PC-3 (cell line): Measurements from ENCODE around the gene PHLDB1. TPM values are rescaled to one million over a fixed set of nuclear protein-coding genes. Genes with fewer than 3 reads are reported as not detected.

ENCODE experiments used
- ATAC-seq: fragments of 200-7000 bp; cut with Tn5 transposase; 2 replicates; pipeline ENCODE4 v1.9.1; 2020; ENCODE audit warnings: mild to moderate bottlenecking, moderate library complexity
- BruUV-seq: library from RNA; stranded (reverse); fragments of 400-500 nt; replicated peaks from 2 replicates; lab custom pipeline; 2021; lab: Mats Ljungman, UMichigan
- CTCF ChIA-PET: fragments of 300-600 bp; sonication (Branson Sonifier 250); formaldehyde crosslinking; loops from one replicate; lab custom pipeline; 2022; ENCODE audit warnings: antibody characterized with exemption; lab: Charles Lee
- POLR2A ChIA-PET: fragments of 300-600 bp; sonication (Branson Sonifier 250); formaldehyde crosslinking; loops from one replicate; lab custom pipeline; 2022; ENCODE audit warnings: antibody characterized with exemption; ENCODE audit not compliant: unreplicated experiment; lab: Charles Lee
- DNase-seq: peaks from one replicate; pipeline ENCODE4 v3.0.0-alpha.2; 2015
- H2AFZ ChIP-seq: fragments of 300-600 bp; sonication (generic); 2 replicates; pipeline ENCODE4 v1.6.0; 2016; ENCODE audit warnings: antibody characterized with exemption, low read length
- H3F3A ChIP-seq: fragments of 300-600 bp; sonication (generic); one replicate; pipeline ENCODE4 v1.6.0; 2017; ENCODE audit warnings: antibody characterized with exemption, low read length, control low read depth, mild to moderate bottlenecking; ENCODE audit not compliant: unreplicated experiment
- H3K27ac ChIP-seq: fragments of 300-600 bp; sonication (generic); 2 replicates; pipeline ENCODE4 v1.5.1; 2016; ENCODE audit warnings: mild to moderate bottlenecking, low read length
- H3K27me3 ChIP-seq: fragments of 300-600 bp; sonication (generic); 2 replicates; pipeline ENCODE4 v1.6.1; 2016; ENCODE audit warnings: low read length, mixed read lengths
- H3K36me3 ChIP-seq: fragments of 300-600 bp; sonication (generic); 2 replicates; pipeline ENCODE4 v1.6.1; 2016; ENCODE audit warnings: low read depth, mixed run types, low read length, mixed read lengths
- H3K4me1 ChIP-seq: fragments of 300-600 bp; sonication (generic); 2 replicates; pipeline ENCODE4 v1.5.1; 2016; ENCODE audit warnings: low read length; ENCODE audit not compliant: insufficient read depth
- H3K4me2 ChIP-seq: fragments of 300-600 bp; sonication (generic); 2 replicates; pipeline ENCODE4 v1.6.0; 2016; ENCODE audit warnings: low read length
- H3K4me3 ChIP-seq: fragments of 300-600 bp; sonication (generic); 2 replicates; pipeline ENCODE4 v1.5.1; 2016; ENCODE audit warnings: mild to moderate bottlenecking, low read length, mixed read lengths
- H3K79me2 ChIP-seq: fragments of 300-600 bp; sonication (generic); 2 replicates; pipeline ENCODE4 v1.6.1; 2017; ENCODE audit warnings: low read length, mixed read lengths
- H3K9ac ChIP-seq: fragments of 300-600 bp; sonication (generic); 2 replicates; pipeline ENCODE4 v1.6.0; 2016; ENCODE audit warnings: mild to moderate bottlenecking, low read length
- H3K9me2 ChIP-seq: fragments of 300-600 bp; sonication (generic); replicated peaks from 2 replicates; pipeline ENCODE4 v1.6.1; 2016; ENCODE audit warnings: mixed run types, low read length, mixed read lengths
- H3K9me3 ChIP-seq: fragments of 300-600 bp; sonication (generic); 2 replicates; pipeline ENCODE4 v1.6.1; 2016; ENCODE audit warnings: low read length, mixed read lengths
- H4K20me1 ChIP-seq: fragments of 300-600 bp; sonication (generic); 2 replicates; pipeline ENCODE4 v1.6.1; 2016; ENCODE audit warnings: low read length, mixed read lengths
- EZH2 ChIP-seq: fragments of 300-600 bp; sonication (generic); IDR thresholded peaks from one replicate; pipeline ENCODE4 v1.6.1; 2017; ENCODE audit warnings: antibody characterized with exemption, mild to moderate bottlenecking, low read length; ENCODE audit not compliant: unreplicated experiment
- EZH2phosphoT487 ChIP-seq: fragments of 300-600 bp; sonication (generic); IDR thresholded peaks from 2 replicates; pipeline ENCODE4 v1.6.1; 2018; ENCODE audit warnings: mild to moderate bottlenecking, antibody characterized with exemption, low read length, borderline replicate concordance
- intact Hi-C: fragments of 100-400 bp; cut with micrococcal nuclease; formaldehyde crosslinking; loops from 2 replicates; pipeline ENCODE4 v1.9.0; 2023
- total RNA-seq: library from RNA; depleted of rRNA; stranded (reverse); fragments of >200 nt; gene quantifications from 2 replicates; pipeline ENCODE4 v1.2.3, GENCODE V29; 2014
- TF ChIP-seq, protein P1 (sequence below): fragments of 300-600 bp; sonication (generic); conservative IDR thresholded peaks from 2 replicates; pipeline ENCODE4 v1.5.1; 2017; ENCODE audit warnings: antibody characterized with exemption, low read depth, mild to moderate bottlenecking, low read length

PHLDB1 gene
- total RNA-seq, 1 experiment from 2014 or later: 36.1 TPM

DNA sequence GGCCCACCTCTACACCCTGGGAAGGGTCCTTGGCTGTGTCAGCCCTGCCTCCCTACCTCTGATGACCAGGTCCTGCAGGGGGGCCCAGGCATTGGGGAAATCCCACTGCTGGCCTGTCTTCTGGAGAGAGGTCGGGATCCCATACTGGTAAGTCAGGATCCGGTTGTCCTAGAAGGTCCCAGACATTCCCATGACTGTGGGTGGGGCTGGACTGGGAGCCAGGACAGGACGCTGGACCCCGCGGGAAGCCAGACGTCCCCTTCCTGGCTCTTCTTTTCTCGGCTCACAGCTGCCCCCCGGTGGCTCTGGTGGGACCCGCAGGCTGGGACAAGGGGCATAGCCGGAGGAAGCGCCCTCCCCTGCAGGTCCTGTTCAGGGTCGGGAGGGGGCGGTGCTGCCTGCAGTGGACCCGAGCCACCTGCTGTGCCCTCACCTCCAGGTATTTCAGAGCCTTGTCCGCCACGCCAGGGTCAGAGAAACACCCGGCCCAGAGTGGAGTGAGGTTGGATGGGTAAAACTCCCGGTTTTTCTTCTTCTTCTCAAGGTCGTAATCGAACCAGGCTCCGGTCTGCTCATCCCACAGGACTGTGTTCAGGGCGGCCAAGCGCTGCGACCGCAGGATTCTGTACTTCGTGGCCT lies 52.0 kb downstream of the PHLDB1 start:
- Histone ChIP-seq H3F3A (no peaks in the 10 kb centered on the region), H3K4me3 (no peak overlapping the region), H3K4me1 (no peaks in the 10 kb centered on the region), H3K36me3 (no peaks in the 10 kb centered on the region), H3K9ac (no peak overlapping the region), H4K20me1 (no peaks in the 10 kb centered on the region), H3K9me3 (no peaks in the 10 kb centered on the region), H2AFZ (peak overlapping the region; percentile 53), H3K27me3 (no peaks in the 10 kb centered on the region), H3K4me2 (peak overlapping the region; percentile 35; the same call in 1 of the 2 replicates), H3K9me2 (no peaks in the 10 kb centered on the region), H3K27ac (no peak overlapping the region), H3K79me2 (no peaks in the 10 kb centered on the region)
- CTCF ChIA-PET: interaction anchor here (0.6 kb wide), 1 partner anchor 268 kb away, joined by 3 read pairs; no protein-coding TSS in a partner anchor
- DNase-seq (peak; percentile 96), ATAC-seq (peak; percentile 93)
- intact Hi-C loops: loop anchor here (1.0 kb wide), 1 partner anchor 52 kb away; the partner anchor contains the start of gene PHLDB1
- TF ChIP-seq, protein P1, sequence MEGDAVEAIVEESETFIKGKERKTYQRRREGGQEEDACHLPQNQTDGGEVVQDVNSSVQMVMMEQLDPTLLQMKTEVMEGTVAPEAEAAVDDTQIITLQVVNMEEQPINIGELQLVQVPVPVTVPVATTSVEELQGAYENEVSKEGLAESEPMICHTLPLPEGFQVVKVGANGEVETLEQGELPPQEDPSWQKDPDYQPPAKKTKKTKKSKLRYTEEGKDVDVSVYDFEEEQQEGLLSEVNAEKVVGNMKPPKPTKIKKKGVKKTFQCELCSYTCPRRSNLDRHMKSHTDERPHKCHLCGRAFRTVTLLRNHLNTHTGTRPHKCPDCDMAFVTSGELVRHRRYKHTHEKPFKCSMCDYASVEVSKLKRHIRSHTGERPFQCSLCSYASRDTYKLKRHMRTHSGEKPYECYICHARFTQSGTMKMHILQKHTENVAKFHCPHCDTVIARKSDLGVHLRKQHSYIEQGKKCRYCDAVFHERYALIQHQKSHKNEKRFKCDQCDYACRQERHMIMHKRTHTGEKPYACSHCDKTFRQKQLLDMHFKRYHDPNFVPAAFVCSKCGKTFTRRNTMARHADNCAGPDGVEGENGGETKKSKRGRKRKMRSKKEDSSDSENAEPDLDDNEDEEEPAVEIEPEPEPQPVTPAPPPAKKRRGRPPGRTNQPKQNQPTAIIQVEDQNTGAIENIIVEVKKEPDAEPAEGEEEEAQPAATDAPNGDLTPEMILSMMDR: peak; percentile 98
- no peak for TF ChIP-seq EZH2phosphoT487
- TF ChIP-seq EZH2: no peak
- no TSS peak for BruUV-seq
- POLR2A ChIA-PET: no interaction called here

DNA sequence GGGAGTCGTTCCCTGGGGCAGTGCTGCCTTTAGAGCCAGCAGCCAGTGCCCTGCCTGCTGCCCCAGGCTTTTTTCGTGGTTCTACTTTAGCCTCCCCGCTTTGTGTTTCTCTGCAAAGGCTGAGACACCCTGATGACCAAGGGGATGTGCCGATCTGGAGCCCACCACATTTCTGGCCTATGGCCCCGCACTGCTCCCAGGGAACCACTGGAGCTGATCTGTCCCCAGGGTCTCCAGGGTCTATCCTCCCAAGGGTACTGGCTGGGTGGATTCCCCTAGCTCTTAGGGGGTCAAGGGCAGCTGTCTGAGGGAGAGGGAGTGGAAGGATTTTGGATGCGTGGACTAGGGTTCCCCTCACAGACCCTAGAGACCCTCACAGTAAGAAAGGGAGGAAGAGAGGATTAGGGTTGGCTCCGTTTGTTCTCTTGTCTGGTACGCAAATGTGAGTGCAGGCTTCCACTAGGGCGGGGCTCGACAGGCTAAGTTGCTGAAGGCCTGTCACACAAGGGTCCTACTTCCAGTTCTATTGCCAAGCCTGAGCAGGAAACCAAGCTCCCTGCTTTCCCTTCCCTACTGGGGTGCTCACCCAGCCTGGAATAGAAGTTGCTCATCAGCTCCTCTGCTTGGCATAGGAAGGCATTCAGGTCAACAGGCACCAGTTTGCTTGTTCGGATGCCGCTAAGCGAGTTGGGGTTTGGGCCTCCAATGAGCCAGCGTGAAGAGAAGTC lies 52.7 kb downstream of the PHLDB1 start:
- H3K79me2 ChIP-seq: no peaks in the 10 kb centered on the region
- 0 out of 2 replicates have a peak overlapping the region, but pooled peaks have one; percentile 8 for H2AFZ ChIP-seq
- peak overlapping the region; percentile 23; the same call in 1 of the 2 replicates for H3K4me2 ChIP-seq
- H3K9ac ChIP-seq: no peak overlapping the region
- H3K36me3 ChIP-seq: no peaks in the 10 kb centered on the region
- no peaks in the 10 kb centered on the region for H3K9me2 ChIP-seq
- TF ChIP-seq EZH2phosphoT487 (no peak), EZH2 (no peak)
- TF ChIP-seq, protein P1: no peak
- POLR2A ChIA-PET: no interaction called here
- no peaks in the 10 kb centered on the region for H3F3A ChIP-seq
- H3K4me1 ChIP-seq: no peaks in the 10 kb centered on the region
- CTCF ChIA-PET: interaction anchor here (0.9 kb wide), 1 partner anchor 53 kb away, joined by 4 read pairs; the partner anchor contains the start of gene PHLDB1
- intact Hi-C loops: loop anchor here (1.0 kb wide), 1 partner anchor 53 kb away; the partner anchor contains the start of gene PHLDB1
- no peak overlapping the region for H3K4me3 ChIP-seq
- no peak overlapping the region for H3K27ac ChIP-seq
- no peak for ATAC-seq
- no peaks in the 10 kb centered on the region for H3K27me3 ChIP-seq
- no peaks in the 10 kb centered on the region for H3K9me3 ChIP-seq
- BruUV-seq: no TSS peak
- no peaks in the 10 kb centered on the region for H4K20me1 ChIP-seq
- DNase-seq: no peak
